ENCODE data around the gene TMEM18. TPM values are rescaled to one million over a fixed set of nuclear protein-coding genes. Genes with fewer than 3 reads are reported as not detected.

The TMEM18 gene
- total and polyA plus RNA-seq, 2 of the 13 experiments (the other 11 are each of a cell fraction or from before 2014, with no cell fraction given): 45.9 to 49.4 TPM

- TF ChIP-seq ZBTB20 (CRISPR knock-in tag; IDR thresholded peaks at IDR 0.05; ENCODE audit: borderline replicate concordance, low read depth) (peak; percentile 88), ZNF619 (CRISPR knock-in tag; IDR thresholded peaks at IDR 0.05) (peak; percentile 64; the same call in 1 of the 2 replicates), GTF2F1 (IDR thresholded peaks at IDR 0.05; ENCODE audit: low read length) (no peak), REPIN1 (CRISPR knock-in tag; IDR thresholded peaks at IDR 0.05; ENCODE audit: borderline replicate concordance, low read depth) (peak; percentile 99), ZNF749 (CRISPR knock-in tag; IDR thresholded peaks at IDR 0.05; ENCODE audit: borderline replicate concordance) (peak; percentile 90), FOXK1 (CRISPR knock-in tag; IDR thresholded peaks at IDR 0.05; ENCODE audit: borderline replicate concordance, low read depth) (peak; percentile 61; the same call in 1 of the 2 replicates), HOXD1 (CRISPR knock-in tag; IDR thresholded peaks at IDR 0.05) (no peak), SYNCRIP (IDR thresholded peaks at IDR 0.05; ENCODE audit: insufficient read depth, low read depth, low read length) (no peak), EZH2 (conservative IDR thresholded peaks at IDR 0.05; ENCODE audit: low read depth, low read length) (no peak), MLLT10 (CRISPR knock-in tag; IDR thresholded peaks at IDR 0.05) (no peak), ZNF274 (CRISPR knock-in tag; IDR thresholded peaks at IDR 0.05) (peak; percentile 82; the same call in 1 of the 2 replicates), BATF2 (CRISPR knock-in tag; IDR thresholded peaks at IDR 0.05) (no peak), ZBTB2 (CRISPR knock-in tag; IDR thresholded peaks at IDR 0.05; ENCODE audit: low read depth) (peak; percentile 81), TEF (CRISPR knock-in tag; IDR thresholded peaks at IDR 0.05) (peak; percentile 84), TFDP2 (CRISPR knock-in tag; IDR thresholded peaks at IDR 0.05) (peak; percentile 95), RORA (CRISPR knock-in tag; IDR thresholded peaks at IDR 0.05) (no peak), RFXAP (CRISPR knock-in tag; IDR thresholded peaks at IDR 0.05; ENCODE audit: borderline replicate concordance) (peak; percentile 84; the same call in 1 of the 2 replicates), CSRNP2 (CRISPR knock-in tag; conservative IDR thresholded peaks at IDR 0.05; ENCODE audit: low read depth) (no peak), ADNP (CRISPR knock-in tag; IDR thresholded peaks at IDR 0.05) (no peak), ZNF331 (CRISPR knock-in tag; IDR thresholded peaks at IDR 0.05) (peak; percentile 79), ZSCAN5A (CRISPR knock-in tag; IDR thresholded peaks at IDR 0.05; ENCODE audit: borderline replicate concordance) (peak; percentile 98; the same call in 1 of the 2 replicates), TBX2 (CRISPR knock-in tag; IDR thresholded peaks at IDR 0.05; ENCODE audit: borderline replicate concordance) (peak; percentile 80)
Measured at GRCh38 chr2:677056-677958, at the start of gene TMEM18 (continued).

Measured in HepG2 (cell line).